NB4 (cell line): ENCODE measurements around the gene COL4A2.

Experiments used
- CTCF ChIP-seq: IDR thresholded peaks from one replicate; pipeline ENCODE4 v1.5.1; 2012; ENCODE audit warnings: low read depth, low read length
- MAX ChIP-seq: IDR thresholded peaks from 2 replicates; pipeline ENCODE4 v1.6.1; 2011; ENCODE audit warnings: low read depth, low read length
- POLR2A ChIP-seq: IDR thresholded peaks from 2 replicates; pipeline ENCODE4 v1.6.1; 2011; ENCODE audit warnings: mild to moderate bottlenecking; ENCODE audit not compliant: insufficient read length; ENCODE audit errors: extremely low read depth

DNA sequence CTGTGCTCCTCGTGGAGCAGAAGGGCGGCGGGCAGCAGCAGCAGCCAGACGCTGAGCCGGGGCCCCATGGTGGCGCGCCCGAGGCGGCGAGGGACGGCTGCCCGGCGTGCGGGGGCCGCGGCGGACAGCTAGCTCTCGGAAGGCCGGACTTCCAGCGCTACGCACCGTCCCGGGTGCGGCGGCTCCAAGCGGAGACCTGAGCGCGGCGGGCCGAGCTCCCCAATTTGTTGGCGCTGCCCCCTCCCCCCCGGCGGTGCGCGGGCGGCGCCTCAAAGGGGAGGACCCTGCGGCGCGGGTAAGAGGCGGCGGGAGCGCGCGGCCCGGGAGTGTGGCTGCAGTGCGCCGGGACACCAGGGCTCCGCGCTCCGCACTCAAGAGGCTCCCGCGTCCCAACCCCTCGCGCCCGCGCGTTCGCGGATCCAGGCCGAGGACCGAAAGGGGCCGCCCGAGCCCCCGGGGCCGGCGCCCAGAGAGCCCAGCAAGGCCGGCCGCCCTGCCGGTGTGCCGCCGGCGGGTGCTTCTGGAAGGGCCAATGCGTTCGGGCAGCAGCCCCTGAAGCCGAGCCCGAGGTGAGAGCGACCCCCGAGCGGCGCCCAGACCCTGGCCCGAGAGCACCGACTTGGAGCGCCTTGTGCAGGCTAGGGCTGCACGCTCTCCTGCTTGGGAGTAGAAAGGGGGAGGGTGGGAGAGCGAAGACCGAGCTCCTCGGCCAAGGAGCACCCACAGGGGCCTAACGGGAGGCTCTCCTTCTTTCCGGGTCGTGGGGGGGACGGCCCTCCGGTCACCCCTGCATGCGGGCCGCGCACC lies at the start of gene COL4A2, which contains the start of gene COL4A1:
- TF ChIP-seq CTCF: no peak
- TF ChIP-seq POLR2A: no peak
- no peak for TF ChIP-seq MAX
